NCI-H128 (cell line): ENCODE results near the gene CEP112.

Experiments used
- DNase-seq: peaks from one replicate; lab custom pipeline; 2025; ENCODE audit not compliant: unreplicated experiment; lab: John Stamatoyannopoulos, UW

Gene CEP112

DNA sequence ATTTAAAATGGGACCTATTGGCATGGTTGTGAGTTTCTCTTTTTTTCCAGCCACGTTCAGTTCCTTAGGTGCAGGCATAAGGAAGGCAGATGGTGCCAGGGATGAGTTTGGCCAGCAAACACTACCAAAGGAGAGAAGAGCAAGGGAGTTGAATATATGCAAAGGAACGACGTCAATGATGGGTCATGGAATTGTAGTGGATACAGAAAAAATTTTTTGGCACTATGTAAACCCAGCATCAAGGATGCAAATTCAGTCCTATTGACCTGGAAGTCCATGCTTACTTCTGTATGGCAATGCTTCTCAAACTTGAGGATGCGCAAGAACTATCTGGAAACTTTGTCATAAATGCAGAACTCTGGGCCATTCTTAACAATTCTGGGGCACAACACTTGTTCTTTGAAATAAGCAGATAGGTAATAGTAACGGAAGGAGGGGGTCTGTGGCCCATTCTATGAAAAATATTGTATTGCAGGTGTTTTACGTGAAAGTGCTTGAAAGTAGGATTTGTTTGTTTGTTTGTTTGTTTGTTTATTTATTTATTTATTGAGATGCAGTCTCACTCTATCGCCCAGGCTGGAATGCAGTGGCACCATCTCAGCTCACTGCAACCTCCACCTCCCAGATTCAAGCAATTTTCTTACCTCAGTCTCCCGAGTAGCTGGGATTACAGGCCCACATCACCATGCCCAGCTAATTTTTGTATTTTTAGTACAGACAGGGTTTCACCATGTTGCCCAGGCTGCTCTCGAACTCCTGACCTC is 19.3 kb upstream of the CEP112 start:
- DNase-seq, result no peak

DNA sequence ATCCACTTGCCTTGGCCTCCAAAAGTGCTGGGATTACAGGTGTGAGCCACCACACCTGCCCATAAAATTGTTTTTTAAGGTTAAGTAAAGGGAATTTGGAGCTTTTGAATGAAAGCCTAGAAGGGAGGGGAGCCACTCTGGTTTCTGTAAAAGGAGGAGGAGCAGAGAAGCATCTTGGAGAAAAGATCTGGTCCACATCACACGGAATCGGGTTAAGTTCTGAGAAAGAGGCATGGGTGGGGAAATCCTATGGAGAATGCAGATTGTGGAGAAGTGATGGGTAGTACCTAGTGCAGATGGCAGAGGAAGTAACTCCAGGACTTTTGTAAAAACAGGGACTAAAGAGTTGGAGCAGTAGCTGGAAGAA is 18.3 kb upstream of the CEP112 start:
- no peak for DNase-seq

DNA sequence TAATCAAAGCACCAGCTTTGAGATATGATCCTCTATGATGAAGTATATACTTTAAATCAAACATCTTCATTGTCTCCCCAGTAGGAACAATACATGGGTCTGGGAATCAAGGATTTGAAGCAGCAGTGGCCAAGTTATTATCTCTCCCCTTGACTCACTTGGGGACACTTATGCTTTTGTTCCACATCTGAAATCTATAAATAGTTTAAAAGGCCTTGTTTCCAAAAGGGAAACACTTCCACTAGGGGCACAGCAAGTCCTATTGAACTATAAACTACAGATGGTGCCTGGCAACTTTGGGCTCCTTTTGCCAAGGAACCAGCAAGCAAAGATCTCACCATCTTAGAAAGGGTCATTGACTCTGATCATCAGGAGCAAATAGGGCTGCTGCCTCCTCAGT is 16.0 kb upstream of the CEP112 start:
- no peak for DNase-seq

DNA sequence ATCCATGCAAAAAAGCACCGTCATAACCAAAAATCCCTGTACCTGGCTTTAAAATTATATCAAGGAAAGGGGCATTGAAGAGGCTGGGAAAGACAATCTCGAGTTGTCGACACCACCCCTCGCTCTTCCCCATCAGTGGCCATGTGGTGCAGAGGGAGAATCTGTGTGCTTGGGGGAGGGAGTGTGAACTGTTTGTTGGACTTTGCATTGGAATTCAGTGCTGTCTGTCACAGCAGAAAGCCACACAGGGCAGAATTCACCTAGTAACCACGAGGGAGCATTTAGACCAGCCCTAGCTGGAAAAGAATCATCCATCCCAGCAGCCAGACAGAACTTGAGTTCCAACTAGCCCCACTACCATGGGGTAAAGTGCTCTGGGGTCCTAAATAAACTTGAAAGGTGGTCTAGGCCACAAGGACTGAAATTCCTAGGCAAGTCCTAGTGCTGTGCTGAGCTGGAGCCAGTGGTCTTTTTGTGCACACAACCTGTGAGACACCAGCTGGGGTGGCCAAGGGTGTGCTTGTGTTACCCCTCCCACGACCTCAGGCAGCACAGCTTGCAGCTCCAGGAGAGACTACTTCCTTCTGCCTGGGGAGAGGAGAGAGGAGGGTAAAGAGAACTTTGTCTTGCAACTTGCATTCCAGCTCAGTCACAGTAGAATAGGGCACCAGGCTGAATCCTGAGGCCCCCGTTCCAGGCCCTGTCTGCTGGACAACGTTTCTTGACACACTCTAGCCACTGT is 11.5 kb upstream of the CEP112 start:
- no peak for DNase-seq

DNA sequence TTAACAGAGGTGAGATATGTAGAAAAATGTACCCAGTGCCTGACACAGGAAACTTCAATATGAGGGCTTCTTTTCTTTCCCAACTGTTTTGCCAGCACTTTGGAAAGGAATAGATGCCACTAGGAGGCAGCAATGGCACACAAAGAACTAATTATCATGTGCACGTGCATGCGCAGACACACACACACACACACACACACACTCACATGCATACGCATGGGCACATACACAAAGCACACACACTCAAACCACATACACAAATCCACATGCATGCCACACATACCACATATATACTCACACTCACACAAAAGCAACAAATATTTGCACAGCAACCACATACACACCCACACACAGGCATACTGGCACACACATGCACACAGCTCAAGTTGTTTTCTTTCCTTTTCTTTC is 8.8 kb upstream of the CEP112 start:
- peak; percentile 4 for DNase-seq

DNA sequence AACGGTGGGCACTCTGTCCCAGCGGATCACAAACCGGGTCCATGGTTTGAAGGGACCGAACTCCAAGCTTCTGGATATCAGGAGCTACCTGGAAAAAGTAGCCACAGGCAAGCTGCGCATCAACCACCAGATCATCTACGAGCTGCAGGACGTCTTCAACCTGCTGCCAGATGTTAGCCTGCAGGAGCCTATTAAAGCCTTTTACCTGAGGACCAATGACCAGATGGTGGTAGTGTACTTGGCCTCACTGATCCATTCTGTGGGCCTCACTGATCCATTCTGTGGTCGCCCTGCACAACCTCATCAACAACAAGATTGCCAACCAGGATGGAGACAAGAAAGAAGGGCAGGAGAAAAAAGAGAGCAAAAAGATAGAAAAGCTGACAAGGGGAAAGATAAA is 6.3 kb upstream of the CEP112 start:
- no peak for DNase-seq

DNA sequence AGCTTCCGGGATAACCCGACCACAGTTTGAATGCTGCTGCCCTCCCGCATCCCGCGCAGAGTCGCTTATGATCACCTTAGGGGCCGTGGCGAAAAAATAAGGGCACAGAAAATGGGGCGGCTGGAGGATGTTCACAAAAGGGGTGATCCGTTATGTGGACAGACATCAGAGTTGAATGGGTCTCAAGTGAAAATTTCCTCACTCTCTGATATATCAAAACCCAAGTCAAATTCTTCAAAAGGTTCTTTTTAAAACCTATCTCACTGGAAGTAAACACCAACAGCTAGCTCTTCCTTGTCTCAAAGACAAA is 400 bp upstream of the CEP112 start:
- DNase-seq, result no peak

DNA sequence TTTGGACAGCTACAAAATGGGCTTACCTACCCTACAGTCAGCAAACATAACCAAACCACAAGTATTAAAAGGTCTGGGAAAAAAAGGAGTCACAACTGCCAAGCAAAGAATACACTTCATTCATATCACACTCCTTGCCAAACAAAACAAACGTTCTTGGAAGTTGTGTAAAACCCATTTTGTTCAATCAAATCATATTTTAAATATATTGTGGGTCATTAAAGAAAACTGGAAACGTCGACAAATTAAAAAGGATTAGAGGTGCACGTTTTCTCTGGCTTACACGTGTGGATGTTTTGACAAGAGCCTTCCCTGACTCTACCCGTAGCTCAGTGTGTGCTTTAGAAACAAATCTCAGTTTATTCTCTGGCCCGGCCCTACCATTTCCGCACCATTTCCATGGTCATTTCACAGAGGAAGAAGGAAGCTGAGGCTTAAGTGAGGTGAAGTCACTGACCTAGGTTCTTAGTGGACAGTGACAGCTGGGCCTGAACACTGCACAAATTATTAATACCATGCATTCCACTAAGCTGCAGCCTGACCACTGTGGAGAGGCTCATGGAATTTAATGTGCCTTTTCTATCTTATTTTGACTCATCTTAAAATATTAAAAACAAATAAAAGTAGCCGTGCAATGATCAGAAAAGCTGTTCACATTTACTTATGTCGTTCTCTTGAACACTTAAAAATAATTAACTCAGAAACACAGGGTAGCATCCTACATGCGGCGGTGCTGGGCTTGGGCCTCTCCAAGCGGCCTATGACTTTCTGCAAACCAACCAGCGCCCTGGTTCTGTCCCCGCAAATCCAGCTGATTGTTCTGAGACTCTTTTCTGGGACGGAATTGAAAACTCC is 968 bp downstream of the CEP112 start:
- no peak for DNase-seq

DNA sequence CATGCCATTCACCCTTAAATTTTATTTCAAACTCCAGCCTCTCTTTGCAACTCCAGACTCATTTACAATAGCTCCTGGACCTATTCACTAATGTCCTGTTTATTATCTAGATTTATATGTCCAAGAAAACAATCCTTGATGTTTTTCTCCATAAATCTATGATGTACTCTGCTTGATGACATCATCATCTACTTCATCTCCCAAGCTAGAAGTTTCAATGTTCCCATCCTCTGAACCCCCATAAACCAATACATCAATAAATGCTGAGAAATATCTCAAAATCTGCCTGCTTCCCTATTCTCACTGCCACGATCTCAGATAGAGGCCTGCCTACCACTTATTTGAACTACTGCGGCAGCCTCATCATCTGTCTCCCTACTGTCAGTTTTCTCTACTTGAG is 4.2 kb downstream of the CEP112 start:
- DNase-seq, result no peak

DNA sequence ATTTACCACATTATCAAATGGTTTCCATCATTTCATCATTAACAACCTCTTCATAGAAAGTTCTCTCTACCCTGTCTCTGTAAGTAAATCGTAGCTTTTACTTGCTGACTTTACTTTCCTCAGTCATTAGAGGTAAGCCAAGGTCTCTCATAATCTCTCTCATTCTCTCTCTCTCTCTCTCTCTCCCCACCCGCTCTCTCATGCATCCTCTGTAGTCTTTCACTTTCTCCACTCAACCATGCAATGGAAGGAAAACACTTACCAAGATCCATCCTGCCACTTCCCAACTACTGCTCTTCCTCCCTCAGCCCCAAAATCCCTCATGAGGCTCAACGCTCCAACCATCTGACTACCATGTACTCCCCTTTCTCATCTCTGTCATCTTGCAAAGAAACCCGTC is 6.1 kb downstream of the CEP112 start:
- no peak for DNase-seq

DNA sequence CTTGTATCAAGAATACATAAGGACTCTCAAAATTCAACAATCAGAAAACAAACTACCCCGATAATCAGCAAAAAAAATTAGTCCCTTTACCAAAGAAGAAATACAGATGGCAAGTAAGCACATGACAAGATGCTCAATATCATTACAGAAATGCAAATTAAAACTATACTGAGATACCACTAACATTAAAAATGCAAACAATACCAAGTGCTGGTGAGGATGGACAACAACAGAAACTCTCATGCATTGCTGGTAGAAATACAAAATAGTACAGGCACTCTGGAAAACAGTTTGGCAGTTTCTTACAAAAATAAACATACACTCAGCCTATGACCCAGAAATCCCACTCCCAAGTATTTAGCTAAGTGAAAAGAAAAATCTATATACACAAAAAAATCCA is 7.5 kb downstream of the CEP112 start:
- no peak for DNase-seq

DNA sequence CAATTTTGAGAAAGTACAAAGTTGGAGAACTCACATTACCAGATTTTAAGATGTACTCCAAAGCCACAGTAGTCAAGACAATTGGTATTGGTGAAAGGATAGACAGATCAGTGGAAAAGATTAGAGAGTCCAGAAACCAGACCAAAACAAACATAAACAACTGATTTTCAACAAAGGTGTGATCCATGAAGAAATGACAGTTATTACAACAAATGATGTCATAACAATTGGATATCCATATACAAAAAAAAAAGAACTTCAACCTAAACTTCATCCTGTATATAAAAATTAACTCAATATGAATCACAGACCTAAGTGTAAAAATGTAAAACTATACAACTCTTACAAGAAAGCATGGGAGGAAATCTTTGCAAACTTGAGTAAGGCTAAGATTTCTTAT is 8.4 kb downstream of the CEP112 start:
- no peak for DNase-seq

DNA sequence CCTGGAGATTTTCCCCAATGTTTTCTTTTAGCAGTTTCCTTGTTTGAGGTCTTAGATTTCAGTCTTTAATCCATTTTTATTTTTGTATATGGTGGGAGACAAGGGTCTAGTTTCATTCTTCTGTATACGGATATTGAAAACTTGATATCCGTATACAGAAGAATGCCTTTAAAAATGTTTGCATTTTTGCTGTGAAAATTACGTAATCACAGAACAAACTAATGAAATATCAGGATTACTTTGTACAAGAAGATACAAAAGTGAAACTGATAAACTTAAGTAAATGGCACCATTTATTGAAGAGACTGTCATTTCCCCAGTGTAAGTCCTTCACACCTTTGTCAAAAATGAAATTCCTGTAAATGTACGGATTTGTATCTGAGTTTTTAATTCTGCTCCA is 13.3 kb downstream of the CEP112 start:
- no peak for DNase-seq

DNA sequence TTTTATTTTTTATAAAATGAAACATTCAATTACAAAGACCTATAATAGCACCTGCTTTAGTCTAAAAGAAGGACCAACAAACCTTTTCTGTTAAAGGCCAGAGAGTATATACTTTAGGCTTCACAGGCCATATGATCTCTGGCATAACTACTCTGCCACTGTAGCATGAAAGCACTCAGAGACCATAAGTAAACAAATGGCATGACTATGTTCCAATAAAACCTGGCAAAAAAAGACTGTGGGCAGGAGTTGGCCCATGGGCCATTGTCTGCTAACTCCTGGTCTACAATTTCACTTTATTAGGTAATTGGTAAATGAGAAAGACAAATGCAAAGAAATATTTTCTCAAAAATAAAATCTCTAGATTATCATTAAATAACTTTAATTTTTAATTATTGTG is 14.9 kb downstream of the CEP112 start:
- DNase-seq, result peak; percentile 19

DNA sequence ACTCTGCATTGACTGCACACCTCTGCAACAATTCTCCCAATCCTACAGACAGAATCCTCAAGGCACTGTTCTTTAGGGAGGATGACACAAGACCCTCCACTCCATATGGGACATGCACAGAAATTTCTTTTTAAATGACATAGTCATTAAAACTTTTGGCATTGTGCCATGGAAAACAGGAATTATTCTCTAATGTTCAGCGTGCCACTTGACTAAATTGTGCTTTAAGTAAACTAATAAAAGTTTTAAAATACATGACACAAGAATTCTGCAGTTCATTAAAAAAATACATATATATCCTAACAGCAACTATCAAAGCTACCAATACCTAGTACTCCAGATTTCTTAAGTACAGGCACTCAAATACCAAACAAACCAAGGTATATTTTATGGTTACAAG is 16.0 kb downstream of the CEP112 start:
- no peak for DNase-seq

DNA sequence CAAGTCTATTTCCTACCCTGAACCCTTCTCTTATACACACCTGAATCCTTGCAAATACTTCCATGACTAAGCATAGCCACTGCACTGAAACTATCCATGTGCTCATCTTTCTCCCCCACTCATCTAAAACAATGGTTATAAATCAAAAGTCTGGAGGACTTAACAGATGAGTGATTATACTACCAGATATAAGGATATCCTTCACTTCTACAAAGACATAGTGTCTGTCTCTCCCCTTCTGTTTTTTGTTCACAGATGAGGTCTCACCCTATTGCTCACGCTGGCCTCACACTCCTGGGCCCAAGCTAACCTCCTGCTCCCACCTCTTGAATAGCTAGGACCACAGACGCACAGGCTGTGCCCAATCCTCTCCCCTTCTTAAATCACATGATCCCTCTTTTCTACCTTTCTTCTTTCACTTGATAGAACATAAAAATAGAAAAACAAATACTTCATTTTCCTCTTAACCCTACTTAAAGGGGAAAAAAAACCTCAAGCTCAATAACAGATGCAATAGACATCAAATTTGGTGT is 19.2 kb downstream of the CEP112 start:
- no peak for DNase-seq

DNA sequence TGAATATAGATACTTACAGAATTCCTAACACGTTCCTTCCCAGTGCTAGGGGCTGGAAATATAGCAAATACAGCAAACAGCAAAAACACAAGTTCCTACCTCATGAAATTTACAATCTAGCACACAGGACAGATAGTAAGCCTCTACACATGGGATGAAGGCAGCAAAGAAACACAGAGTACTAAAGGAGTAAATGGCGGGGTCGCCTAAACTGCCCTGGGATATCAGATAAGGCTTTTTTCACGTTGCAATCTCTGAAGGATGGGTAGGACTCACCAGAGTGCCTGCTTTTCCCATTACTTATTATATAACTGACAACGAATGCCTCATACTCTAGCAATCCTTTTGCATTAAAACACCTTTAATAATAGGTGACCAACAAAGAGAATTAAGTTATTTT is 19.8 kb downstream of the CEP112 start:
- DNase-seq, result no peak

DNA sequence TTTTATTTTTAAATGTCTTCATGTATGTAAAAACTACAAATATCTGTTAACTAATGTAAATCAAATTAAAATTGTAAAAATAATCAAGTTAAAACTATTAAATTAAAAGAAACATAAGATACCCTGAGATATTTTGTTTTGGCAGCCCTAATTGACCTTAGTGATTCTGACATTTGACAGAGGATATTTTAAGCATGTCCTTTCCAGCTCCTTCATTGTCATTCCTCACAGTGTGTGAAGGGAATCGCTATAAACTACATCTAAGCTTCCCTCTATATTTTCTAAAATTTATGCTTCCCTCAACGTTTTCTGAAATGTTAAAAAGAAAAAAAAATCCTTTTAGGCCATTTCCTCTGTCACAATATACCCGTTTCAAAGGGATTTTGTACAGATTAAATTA is 20.2 kb downstream of the CEP112 start:
- no peak for DNase-seq

DNA sequence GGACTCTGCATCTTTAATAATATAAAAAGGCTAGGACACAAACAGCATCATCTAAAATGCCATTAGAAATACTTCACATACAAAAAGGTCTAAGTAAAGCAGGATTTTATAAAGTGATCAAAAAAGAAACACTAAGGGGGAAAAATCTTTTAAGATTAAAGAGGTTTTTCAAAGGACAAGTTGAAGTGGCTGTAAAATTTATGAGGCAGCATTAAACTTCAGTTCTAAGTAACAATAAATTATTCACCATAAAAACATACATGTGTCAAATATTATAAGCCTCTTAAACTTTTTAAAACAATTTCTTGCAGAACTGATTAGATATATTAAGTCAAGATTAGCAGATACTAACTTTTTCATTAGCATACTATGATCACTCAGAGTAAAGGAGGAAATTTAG is 20.8 kb downstream of the CEP112 start:
- no peak for DNase-seq

DNA sequence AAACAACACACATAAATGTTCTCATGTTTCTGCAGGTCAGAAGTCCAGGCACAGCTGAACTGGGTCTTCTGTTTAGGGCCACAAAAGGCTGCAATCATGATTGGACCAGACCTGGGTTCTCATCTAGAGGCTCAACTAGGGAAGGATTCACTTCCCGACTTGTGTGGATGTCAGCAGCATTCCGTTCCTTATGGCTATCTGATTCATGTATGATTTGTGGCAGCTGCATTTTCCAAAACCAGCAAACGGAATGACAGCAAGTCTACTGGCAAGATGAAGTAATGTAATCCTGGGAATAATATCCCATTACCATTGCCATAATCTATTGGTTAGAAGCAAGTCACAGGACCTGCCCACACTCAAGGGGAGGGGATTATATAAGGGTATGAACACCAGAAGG is 22.1 kb downstream of the CEP112 start:
- no peak for DNase-seq

DNA sequence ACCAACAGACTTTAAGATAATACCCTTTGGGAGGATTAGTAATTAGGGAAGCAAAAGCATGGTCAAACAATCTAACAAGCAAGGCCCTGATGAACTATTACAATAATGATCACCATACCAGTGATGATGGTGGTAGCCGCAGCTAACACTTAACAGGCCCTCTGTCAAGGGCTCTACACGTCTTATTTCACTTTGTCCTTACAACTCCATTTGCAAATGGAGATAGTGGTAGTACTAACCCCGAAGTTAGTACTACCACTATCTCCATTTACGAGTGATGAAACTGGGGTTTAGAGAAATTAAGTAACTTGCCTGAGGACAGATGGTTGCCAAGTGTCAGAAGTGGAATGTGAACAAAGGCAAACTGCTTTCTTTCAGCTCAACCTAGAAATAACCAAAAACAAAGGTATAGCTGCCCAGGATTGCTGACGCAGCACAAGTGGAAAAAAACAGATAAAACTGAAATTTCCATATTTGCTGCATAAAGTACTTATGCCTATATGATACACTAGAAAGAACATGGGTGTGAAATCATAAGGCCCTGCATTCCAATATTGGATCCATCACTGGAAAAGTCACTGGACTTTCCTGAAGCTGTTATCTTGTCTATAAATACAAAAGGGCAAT is 24.6 kb downstream of the CEP112 start:
- no peak for DNase-seq
